GM19328 (cell line): ENCODE measurements around the gene PCDHA1.

Source experiments
- ATAC-seq: cut with Tn5 transposase; IDR thresholded peaks from one replicate; pipeline ENCODE4 v1.9.1; 2021; ENCODE audit warnings: mild to moderate bottlenecking, moderate library complexity; ENCODE audit not compliant: unreplicated experiment

Gene PCDHA1

DNA sequence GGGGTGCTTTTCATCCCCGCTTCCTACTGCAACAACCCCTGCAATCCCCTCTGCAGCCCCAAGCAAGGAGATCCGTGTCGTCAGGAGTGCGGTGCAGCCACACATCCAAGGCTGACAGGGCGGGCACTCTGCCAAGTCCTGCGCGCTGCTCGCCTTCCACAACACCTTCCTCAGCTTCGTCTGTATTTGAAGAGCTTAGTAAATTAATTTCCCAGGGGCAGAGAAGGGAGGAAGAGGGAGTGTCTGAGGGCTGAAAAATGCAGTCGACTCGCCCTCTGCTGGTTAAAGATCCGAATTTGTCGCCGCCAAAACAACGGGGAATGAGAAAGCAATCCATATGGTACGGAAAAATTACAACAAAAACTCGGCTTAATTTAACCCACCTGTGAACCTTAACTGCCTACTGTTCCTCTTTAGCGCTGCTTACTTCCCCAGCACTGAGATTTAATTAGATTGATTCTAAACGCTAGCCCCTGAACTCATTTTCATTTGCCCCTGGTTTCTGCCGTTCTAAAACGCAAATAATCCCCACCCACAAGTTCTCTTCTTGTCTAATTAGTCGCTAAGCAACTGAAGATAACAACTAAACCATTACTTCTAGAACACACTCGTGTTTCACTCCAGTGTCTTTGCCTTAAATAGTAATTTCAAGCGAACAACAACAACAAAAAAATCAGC, 254.3 kb downstream of the PCDHA1 start:
- ATAC-seq, result no peak

- no peak for ATAC-seq
These were observed 255.0 kb downstream of the PCDHA1 start for GRCh38 chr5:141040771-141041426.

DNA sequence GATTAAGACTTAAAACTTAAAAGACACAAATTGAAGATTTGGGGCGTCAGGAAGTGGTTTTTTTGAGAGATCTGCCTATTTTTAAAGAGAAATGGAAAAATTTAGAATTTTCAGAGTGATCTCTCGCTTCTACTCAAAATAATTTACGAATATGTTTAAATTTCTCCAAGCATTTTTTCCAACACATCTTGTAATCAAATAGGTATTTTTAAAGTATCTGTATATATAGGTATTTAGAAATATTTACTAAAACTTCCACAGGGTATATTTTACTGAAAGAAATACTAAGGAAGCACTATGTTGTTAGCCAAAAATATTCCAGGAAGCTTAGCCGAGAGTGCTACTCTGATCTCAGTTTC, 255.5 kb downstream of the PCDHA1 start:
- ATAC-seq, result no peak

DNA sequence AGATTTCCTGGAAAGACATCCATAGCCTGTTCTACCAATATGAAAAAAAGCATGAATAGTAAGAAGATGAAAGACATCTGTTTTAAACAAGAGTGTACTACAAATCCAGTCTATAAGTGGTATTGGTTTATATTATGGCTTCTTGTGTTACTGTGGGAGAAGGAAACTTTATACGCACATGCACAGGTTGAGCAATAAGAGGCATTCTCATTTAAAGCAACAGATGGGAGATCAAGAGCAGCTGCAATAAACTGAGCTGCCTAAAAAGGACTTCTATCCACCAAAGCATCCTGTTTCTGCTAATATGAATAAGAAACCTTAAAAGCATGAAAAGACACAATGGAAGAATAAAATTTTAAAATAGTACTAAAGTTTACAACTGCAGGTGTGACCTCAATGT, 256.6 kb downstream of the PCDHA1 start:
- ATAC-seq, result no peak

GRCh38 chr5:141050622-141051520, 264.9 kb downstream of the PCDHA1 start, which contains the start of gene PCDHB1:
Gene PCDHB1, plus strand, starts transcription at chr5:141051374. Its CDS starts 97 bp downstream, at chr5:141051471.
- no peak for ATAC-seq

DNA sequence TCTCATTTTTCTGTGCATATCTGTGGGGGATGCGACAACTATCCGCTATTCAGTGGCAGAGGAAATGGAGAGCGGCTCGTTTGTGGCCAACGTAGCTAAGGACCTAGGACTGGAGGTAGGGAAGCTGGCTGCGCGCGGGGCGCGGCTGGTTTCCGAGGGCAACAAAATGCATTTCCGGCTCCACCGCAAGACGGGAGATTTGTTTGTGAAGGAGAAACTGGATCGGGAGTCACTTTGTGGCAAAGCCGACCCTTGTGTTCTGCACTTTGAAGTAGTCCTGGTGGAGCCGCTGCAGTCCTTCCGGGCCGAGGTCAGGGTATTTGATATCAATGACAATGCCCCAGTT, 265.6 kb downstream of the PCDHA1 start:
- ATAC-seq, result no peak
